ENCODE data around the gene CNGB1. TPM values are rescaled to one million over a fixed set of nuclear protein-coding genes. Genes with fewer than 3 reads are reported as not detected.
"Not testable (repeated sequence)": the region's sequence is repeated elsewhere in the genome, so short reads cannot be mapped to it uniquely, and the experiment has no call there.

The CNGB1 gene
- polyA plus RNA-seq, 1 donor: 0.02 TPM

DNA sequence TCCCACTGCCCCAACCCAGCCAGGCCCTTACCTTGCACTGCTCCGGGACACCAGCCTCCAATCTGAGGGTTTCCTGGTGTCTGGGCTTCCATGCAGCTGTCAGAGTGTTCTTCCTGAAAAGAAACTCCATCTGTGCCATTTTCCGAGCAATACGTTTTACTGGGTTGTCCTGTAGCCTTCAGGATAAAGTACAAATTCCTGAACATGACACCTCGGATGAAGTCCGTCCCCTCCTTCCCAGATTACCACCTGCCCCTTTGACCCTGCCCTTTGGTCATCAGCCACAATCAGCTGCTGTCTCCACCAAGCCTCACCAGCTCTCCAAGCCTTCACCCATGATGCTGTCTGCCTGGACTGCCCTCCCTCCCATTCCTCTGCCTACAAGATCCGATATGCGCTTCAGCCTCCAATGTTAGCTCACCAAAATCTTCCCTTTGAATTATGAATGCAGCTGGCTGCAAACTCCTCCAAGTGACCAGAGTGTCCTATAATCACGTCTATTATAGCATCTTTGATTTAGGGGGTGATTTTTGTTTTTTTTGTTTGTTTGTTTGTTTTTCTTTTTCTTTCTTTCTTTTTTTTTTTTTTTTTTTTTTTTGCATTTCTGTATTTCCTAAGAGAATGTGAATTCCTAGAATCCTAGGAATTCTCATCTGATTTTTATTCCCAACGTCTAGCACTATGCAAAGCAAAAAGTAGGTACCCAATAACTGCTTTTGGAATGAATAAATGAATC lies 108.1 kb downstream of the CNGB1 start:
- DNase-seq: no peak

GRCh38 chr16:57859331-57859730 lies 111.6 kb downstream of the CNGB1 start:
- DNase-seq: no peak

DNA sequence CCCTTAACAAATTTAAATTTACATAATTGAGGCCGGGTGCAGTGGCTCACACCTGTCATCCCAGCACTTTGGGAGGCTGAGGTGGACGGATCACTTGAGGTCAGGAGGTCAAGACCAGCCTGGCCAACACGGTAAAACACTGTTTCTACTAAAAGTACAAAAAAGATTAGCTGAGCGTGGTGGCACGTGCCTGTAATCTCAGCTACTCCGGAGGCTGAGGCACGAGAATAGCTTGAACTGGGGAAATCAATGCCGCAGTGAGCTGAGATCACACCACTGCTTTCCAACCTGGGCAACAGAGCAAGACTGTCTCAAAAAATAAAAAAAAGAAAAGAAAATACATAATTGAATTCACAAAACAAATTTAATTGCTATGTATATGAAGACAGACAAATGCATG lies 112.3 kb downstream of the CNGB1 start:
- no peak for DNase-seq

DNA sequence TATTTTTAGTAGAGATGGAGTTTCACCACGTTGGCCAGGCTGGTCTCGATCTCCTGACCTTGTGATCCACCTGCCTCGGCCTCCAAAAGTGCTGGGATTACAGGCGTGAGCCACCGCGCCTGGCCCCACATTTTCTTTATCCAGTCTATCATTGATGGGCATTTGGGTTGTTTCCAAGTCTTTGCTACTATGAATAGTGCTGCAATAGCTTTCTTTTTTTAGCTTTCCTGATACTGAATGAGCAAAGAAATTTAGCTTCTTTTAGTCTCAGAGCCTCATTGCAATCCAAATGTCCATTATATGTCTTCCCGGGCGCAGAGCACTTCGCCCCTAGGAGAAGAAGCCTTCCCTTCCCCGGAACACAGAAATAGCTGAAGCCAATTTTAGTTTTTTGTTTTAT lies 112.9 kb downstream of the CNGB1 start:
- DNase-seq: not testable (repeated sequence)

GRCh38 chr16:57855188-57855587 lies 115.7 kb downstream of the CNGB1 start:
- DNase-seq: no peak

DNA sequence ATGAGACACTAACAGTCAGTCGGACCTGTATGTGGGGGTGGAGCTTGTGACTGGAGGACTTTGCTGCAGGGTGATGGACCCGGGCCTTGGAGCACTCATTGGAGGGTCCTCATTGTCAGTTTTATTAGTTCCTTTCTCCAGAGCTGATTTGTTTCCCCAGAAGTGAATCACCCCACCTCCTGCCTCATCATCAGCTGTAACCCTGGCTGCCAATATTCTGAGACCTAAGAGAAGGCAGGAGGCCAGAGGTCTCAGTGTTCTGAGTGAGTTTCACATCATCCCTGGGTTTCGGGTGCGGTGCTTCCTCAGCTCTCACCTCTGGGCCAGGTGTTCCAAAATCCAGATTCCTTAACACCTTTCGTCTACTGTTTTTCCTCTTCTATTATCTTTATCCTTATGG lies 118.7 kb downstream of the CNGB1 start:
- no peak for DNase-seq

DNA sequence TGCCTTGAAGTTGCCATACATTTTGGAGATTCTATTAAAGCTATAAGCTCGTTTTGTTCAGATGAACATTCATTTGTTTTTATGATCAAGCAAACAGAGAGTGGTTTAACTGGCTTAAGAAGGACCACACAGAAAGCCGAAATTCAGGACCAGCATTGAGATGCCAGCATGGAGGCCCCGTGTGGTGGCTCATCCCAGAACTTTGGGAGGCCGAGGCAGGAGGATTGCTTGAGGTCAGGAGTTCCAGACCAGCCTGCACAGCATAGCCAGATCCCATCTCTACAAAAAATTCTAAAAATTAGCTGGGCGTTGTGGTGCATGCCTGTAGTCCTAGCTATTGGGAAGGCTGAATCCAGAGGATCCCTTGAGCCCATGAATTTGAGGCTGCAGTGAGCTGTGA lies 122.7 kb downstream of the CNGB1 start:
- DNase-seq: no peak

DNA sequence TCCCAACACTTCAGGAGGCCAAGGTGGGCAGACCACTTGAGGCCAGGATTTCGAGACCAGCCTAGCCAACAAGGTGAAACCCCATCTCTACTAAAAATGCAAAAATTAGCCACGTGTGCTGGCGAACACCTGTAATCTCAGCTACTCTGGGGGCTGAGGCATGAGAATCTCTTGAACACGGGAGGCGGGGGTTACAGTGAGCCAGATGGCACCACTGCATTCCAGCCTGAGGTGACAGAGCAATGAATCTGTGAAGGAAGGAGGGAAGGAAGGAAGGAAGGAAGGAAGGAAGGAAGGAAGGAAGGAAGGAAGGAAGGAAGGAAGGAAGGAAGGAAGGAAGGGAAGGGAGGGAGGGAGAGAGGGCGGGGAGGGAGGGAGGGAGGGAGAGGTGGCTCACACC lies 124.0 kb downstream of the CNGB1 start:
- DNase-seq: not testable (repeated sequence)

- no peak for DNase-seq
These were observed 124.7 kb downstream of the CNGB1 start for GRCh38 chr16:57846078-57846697.

DNA sequence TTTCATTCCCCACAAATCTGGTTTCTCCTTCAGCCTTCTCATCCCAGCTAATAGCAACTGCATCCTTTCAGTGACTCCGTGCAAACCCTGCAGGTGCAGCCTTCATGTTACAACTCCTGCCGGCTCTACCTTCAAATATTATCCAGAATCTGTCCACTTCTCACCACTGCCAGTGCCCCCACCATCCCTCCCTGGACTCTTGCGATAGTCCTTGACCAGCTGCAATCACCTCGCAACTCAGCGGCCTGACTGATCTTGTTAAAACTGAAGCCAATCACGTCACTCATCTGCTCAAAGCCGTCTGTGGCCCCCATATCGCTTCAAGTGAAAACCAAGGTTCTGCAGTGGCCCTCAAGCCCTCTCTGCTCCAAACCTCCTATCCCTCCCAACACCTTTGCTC lies 125.8 kb downstream of the CNGB1 start:
- DNase-seq: no peak

DNA sequence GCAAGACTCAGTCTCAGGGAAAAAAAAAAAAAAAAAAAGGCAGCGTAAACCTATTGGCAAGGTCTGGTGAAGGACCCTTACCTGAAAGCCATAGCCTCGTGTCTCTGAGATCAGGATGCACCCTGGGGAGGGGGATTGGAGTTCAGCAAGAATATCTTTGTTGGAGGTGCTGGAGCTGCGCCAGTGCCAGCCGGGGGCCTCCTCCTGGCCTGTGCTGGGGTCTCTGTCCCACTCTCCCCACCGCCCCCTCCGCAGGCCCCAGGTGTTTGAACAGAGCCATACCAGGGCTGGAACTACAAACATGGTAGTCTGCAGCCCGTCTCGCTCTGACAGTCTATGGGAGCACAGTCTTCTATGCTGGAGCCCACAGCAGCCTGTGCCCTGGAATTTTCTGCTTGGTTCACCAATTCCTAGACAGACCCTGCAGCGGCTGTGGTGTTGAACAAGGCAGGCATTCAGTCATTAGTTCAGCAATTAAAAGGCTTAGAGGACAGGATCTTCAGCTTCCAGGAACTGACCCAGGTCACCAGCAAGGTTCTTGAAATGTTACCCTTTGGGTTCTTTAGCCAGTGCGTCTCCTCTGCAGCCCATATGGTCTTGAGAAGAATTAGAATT lies 126.4 kb downstream of the CNGB1 start:
- DNase-seq: no peak

DNA sequence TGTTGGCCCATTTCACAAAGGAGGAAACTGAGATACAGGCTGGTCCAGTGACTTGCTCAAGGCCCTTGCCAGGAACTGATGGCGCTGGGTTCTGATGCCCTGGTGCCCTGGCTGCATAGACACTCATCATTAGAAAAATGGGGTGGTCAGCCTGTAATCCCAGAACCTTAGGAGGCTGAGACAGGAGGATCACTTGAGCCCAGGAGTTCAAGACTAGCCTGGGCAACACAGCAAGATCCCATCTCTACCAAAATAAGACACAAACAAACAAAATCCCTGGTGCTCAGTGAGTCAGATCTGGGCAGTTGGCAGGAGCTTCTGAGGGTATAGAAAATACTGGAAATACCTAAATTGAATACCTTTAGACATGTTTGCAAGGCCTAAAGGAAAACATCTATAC lies 127.5 kb downstream of the CNGB1 start:
- DNase-seq: no peak

GRCh38 chr16:57842601-57843000 lies 128.3 kb downstream of the CNGB1 start:
- no peak for DNase-seq

DNA sequence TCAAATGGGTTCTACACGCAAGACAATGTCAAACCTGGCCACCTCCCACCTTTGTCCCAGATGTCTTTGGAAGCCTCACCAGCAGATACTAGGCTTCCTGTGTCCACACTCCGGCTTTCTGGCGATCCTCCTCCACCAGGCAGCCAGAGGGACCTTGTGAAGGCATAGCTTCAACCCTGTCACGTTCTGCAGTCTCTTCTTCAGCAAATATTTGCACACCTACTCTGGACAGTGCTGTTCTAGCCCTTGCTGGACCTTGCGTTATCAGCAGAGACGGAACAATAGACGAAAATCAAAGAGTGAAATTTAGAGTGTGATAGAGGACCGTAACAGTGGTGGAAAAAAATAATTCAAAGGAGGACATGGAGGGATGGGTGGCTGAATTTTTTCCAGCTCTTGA lies 130.1 kb downstream of the CNGB1 start:
- no peak for DNase-seq

DNA sequence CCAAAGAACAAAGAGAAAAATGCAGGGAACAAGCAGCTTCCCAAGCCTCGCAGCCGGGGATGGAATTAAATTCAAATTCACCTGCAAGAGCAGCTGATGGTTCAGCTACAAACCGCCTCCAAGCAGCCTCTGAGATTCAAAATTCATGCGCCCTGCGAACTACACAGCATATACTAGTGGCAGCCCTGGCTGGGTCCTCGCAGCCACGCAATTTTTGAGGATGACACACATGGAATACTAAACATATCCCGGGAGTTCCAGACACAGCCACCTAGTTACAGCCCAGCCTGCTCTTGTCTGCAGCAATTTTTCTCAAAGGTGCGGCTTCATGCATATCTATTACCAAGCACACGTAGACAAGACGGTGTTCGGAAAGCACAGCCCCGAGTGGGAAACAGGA lies 132.8 kb downstream of the CNGB1 start:
- DNase-seq: no peak

DNA sequence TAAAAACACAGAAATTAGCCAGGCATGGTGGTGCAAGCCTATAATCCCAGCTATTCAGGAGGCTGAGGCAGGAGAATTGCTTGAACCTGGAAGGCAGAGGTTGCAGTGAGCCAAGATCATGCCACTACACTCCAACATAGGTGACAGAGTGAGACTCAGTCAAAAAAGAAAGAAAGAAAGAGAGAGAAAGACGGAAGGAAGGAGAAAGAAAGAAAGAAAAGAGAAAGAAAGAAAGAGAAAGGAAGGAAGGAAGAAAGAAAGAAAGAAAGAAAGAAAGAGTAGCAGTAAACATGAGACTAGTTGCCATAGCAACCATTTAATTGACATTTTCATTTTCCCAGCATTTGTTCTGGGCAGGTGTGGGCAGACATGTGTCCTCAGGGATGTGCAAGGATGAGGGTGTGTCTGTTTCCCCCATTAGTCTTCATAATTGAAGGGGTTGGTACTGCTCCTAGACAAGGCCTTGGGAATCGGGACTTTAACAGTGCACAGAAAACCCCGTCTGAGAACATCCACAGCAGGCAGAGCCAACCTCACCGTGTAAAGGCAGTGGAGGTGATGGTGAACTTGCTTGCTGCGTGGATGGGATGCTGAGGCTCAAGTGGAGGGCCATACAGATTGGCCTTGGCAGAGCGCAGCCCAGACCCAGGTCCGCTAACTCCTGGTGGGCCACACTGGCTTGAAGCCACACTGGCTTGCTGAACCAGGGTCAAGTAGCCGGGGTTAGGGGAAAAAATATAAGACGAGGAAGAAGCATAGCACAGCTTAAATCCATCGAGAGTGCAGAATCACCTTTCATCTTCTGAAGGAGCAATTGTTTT lies 133.4 kb downstream of the CNGB1 start:
- DNase-seq: no peak

GRCh38 chr16:57835439-57835838 lies 135.5 kb downstream of the CNGB1 start:
- not testable (repeated sequence) for DNase-seq

DNA sequence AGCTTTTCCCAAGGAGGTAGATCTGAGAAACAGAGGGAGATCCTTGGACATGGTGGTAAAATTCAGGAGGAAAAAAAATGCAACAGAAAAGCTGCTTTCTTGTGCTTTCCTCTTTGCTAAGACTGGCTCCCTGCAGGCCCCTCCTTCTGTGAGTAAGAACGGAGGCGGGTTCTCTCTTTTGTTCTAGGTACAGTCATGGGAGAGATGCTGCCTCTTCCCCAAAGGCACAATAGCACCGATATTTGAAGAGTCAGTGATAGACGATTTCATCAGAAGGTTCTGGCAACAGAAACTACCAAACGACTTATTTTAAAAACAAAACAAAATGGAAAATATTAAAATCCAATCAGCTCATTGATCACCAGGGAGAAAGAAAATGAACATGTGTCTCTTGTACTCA lies 136.0 kb downstream of the CNGB1 start:
- DNase-seq: no peak

All from left kidney (tissue), 2 donors.